Pancreas (tissue), 10 donors: ENCODE results near the gene CCT6B. TPM values are rescaled to one million over a fixed set of nuclear protein-coding genes. Genes with fewer than 3 reads are reported as not detected.
"Not testable (repeated sequence)": the region's sequence is repeated elsewhere in the genome, so short reads cannot be mapped to it uniquely, and the experiment has no call there.

Experiments
- ATAC-seq, 4 donors: fragments of 200-7000 bp; cut with Tn5 transposase; one replicate each; pipeline versions ENCODE4 v1.8.0 to v1.9.1; 2020; ENCODE audit warnings: mild to moderate bottlenecking in 4 of 4, moderate library complexity in 4 of 4
- DNase-seq, 6 donors: peaks; one replicate each; pipeline ENCODE4 v3.0.0-alpha.2; 2020
- FAIRE-seq: peaks from 2 replicates; lab custom pipeline; 2012; peaks lifted over from hg19 to GRCh38; lab: Jason Lieb, UNC
- H3K27ac ChIP-seq, 4 donors: fragments of 200-600 bp; sonication (generic); 1 replicate in 3 of 4; 2 replicates in 1 of 4; pipeline versions ENCODE4 v1.5.0 to v1.8.0; 2020
- H3K27me3 ChIP-seq, 4 donors: fragments of 200-600 bp; one replicate each; pipeline ENCODE4 v1.8.0; 2021
- H3K36me3 ChIP-seq, 3 donors: fragments of 200-600 bp; sonication (generic) in 1 of 3; one replicate each; pipeline versions ENCODE4 v1.5.0 to v1.8.0; 2020 to 2021
- H3K4me1 ChIP-seq, 3 donors: fragments of 200-600 bp; one replicate each; pipeline ENCODE4 v1.8.0; 2021
- H3K4me3 ChIP-seq, 4 donors: fragments of 200-600 bp; sonication (generic) in 2 of 4; one replicate each; pipeline versions ENCODE4 v1.5.0 to v1.8.0; 2020 to 2021
- H3K9me3 ChIP-seq, 4 donors: fragments of 200-600 bp; one replicate each; pipeline ENCODE4 v1.8.0; 2021
- WGBS, 2 donors: extraction: QIAGEN DNeasy Blood & Tissue Kit; methylation state at CpG; one replicate each; pipeline ENCODE4 v1.1.7; 2013; 5-methylcytosine and 5-hydroxymethylcytosine counted together
- intact Hi-C, 3 donors: fragments of 100-400 bp; cut with DNase I; formaldehyde crosslinking; loops; one replicate each; pipeline versions ENCODE4 v1.11.1 to v1.14.2; 2022
- polyA plus RNA-seq, 2 donors: library from polyadenylated mRNA; stranded (reverse); fragments of 200-250 nt; gene quantifications; one replicate each; pipeline ENCODE4 v1.2.3, GENCODE V29; 2013
- total RNA-seq, 6 donors: library from RNA; stranded (reverse); fragmentation: NEBNext Ultra II Directional in 4 of 6; extraction: Animal tissue kit (Norgen Biotek cat#: 25700) in 4 of 6; gene quantifications; one replicate each; pipeline versions ENCODE4 v1.2.1 to v1.2.4, GENCODE V29; 2021 to 2023
- TF ChIP-seq, protein P1 (sequence below), 4 donors: fragments of 200-600 bp; sonication (generic) in 3 of 4; IDR thresholded peaks; one replicate each; pipeline versions ENCODE4 v1.5.0 to v1.8.0; 2021; ENCODE audit warnings: antibody characterized with exemption in 4 of 4
- donor health status: healthy with polysubstance abuse.
- donor health status: DM: no; HTN: no; CAD: no; lungs with moderate emphysema.
- donor health status: DM: no; HTN: no; CAD: no.
- donor health status: control.
- donor health status: control.
- donor health status: Bipolar disorder and iron deficiency.
- donor health status: DM: yes; HTN: yes; CAD: no.
- donor health status: DM: no; HTN: no; CAD: no.
- donor health status: DM: no; HTN: no; CAD: no.
- donor health status: DM: yes; HTN: yes; CAD: no.

The CCT6B gene
- total and polyA plus RNA-seq, 8 donors: 0.68 to 4.0 (median 1.3) TPM

DNA sequence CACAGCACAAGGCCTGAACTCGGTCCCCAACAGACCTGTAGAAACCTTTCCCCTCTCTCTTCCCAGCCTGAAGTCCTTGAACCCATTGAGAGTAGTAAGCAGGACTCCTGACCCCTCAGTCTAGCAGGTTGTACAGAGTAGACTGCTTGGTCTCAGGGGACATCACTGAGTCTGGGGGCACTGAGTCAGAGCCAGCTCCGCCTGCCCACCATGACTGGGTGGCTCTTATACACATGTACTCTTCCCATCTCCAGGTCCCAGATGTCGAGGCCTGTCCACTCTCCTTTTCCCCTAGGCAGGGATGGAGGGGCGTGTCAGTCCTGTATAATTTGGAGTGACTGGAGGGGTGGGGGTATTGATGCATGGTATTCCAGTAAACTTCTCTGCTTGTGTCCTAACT is 42.5 kb upstream of the CCT6B start:
- Histone ChIP-seq H3K27me3 (no peaks in the 10 kb centered on the region), H3K4me3 (no peak overlapping the region), H3K4me1 (no peaks in the 10 kb centered on the region), H3K27ac (no peak overlapping the region), H3K9me3 (no peaks in the 10 kb centered on the region), H3K36me3 (peaks cover 0 to 16% (median 0%) of the 10 kb centered on the region in 3 donors)
- DNase-seq (no peak), FAIRE-seq (no peak), ATAC-seq (no peak)
- intact Hi-C loops: loop anchor here in 2 of 3 donors (5.0 to 10.0 kb wide), 2 partner anchors 74 to 91 kb away; no protein-coding TSS in a partner anchor
- WGBS, 2 donors: 81 to 94% methylated on average over 4 of the region's 4 CpGs
- TF ChIP-seq, protein P1, sequence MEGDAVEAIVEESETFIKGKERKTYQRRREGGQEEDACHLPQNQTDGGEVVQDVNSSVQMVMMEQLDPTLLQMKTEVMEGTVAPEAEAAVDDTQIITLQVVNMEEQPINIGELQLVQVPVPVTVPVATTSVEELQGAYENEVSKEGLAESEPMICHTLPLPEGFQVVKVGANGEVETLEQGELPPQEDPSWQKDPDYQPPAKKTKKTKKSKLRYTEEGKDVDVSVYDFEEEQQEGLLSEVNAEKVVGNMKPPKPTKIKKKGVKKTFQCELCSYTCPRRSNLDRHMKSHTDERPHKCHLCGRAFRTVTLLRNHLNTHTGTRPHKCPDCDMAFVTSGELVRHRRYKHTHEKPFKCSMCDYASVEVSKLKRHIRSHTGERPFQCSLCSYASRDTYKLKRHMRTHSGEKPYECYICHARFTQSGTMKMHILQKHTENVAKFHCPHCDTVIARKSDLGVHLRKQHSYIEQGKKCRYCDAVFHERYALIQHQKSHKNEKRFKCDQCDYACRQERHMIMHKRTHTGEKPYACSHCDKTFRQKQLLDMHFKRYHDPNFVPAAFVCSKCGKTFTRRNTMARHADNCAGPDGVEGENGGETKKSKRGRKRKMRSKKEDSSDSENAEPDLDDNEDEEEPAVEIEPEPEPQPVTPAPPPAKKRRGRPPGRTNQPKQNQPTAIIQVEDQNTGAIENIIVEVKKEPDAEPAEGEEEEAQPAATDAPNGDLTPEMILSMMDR (IDR thresholded peaks at IDR 0.05): no peak

DNA sequence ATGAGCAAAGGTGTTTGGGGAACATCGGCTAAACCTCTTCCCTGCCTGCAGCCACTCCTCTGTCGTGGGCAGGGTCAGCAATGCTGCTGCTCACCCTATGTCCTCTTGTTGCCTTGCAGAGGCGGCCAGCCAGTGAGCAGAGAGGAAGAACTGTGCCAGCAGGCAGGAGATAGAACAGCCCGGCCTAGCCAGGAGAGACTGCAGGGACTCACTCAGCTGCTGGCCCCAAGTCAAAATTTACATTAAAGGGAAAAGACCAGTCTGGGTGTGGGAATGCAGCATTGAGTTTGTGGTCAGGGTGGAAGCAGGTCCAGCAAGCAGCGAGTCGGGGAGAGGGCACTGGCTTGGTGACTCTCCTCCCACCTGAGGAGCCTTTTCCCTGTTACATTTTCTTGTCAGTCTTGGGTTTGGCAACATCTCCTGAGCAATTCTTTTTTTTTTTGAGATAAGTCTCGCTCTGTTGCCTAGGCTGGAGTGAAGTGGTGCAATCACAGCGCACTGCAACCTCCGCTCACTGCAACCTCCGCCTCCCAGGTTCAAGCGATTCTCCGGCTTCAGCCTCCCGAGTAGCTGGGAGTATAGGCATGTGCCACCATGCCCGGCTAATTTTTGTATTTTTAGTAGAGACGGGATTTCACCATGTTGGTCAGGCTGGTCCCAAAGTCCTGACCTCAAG is 41.8 kb upstream of the CCT6B start:
- ATAC-seq (no peak), FAIRE-seq (no peak), DNase-seq (no peak)
- TF ChIP-seq, protein P1 (IDR thresholded peaks at IDR 0.05): no peak
- H3K4me1 ChIP-seq: no peaks in the 10 kb centered on the region
- intact Hi-C loops: loop anchor here in 2 of 3 donors (5.0 to 10.0 kb wide), 2 partner anchors 74 to 92 kb away; no protein-coding TSS in a partner anchor
- no peak overlapping the region for H3K4me3 ChIP-seq
- H3K27ac ChIP-seq: no peak overlapping the region
- no peaks in the 10 kb centered on the region for H3K9me3 ChIP-seq
- H3K36me3 ChIP-seq: peaks cover 0 to 16% (median 0%) of the 10 kb centered on the region in 3 donors
- WGBS, 2 donors: 75 to 82% methylated on average over 15 of the region's 15 CpGs
- H3K27me3 ChIP-seq: no peaks in the 10 kb centered on the region

- ATAC-seq (no peak), FAIRE-seq (no peak), DNase-seq (no peak)
- Histone ChIP-seq H3K36me3 (peaks cover 0 to 16% (median 0%) of the 10 kb centered on the region in 3 donors), H3K27me3 (no peaks in the 10 kb centered on the region), H3K4me1 (peaks cover 0 to 3% (median 0%) of the 10 kb centered on the region in 3 donors), H3K9me3 (no peaks in the 10 kb centered on the region), H3K4me3 (no peak overlapping the region), H3K27ac (no peak overlapping the region)
- TF ChIP-seq, protein P1 (IDR thresholded peaks at IDR 0.05): no peak
- WGBS, 2 donors: 82 to 83% methylated on average over 2 of the region's 2 CpGs
- intact Hi-C loops: loop anchor here in 2 of 3 donors (5.0 to 10.0 kb wide), 2 partner anchors 76 to 93 kb away; no protein-coding TSS in a partner anchor
Observed at GRCh38 chr17:35001549-35001948, 40.3 kb upstream of the CCT6B start.

DNA sequence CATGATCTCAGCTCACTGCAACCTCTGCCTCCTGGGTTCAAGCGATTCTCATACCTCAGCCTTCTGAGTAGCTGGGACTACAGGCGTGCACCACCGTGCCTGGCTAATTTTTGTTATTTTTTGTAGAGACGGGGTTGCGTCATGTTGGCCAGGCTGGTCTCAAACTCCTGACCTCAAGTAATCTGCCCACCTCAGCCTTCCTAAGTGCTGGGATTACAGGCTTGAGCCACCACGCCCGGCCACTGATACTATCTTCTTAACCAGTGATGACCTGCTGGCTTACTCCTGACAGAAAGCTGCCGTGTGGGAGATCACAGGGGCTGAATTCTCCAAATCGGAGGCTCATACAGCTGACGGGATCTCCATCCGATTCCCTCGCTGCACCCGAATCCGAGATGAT is 39.7 kb upstream of the CCT6B start:
- not testable (repeated sequence) for H3K27ac ChIP-seq, DNase-seq, H3K9me3 ChIP-seq, H3K4me3 ChIP-seq, ATAC-seq, FAIRE-seq, H3K27me3 ChIP-seq, H3K4me1 ChIP-seq
- H3K36me3 ChIP-seq: peaks cover 0 to 20% (median 3%) of the 10 kb centered on the region in 3 donors
- intact Hi-C loops: loop anchor here in 2 of 3 donors (5.0 to 10.0 kb wide), 2 partner anchors 76 to 94 kb away; no protein-coding TSS in a partner anchor
- 89 to 91% methylated on average over 14 of the region's 14 CpGs for whole genome bisulfite sequencing, 2 donors

- no peaks in the 10 kb centered on the region for H3K27me3 ChIP-seq
- no peak for DNase-seq
- TF ChIP-seq, protein P1 (IDR thresholded peaks at IDR 0.05): no peak
- peaks cover 0 to 32% (median 6%) of the 10 kb centered on the region in 3 donors for H3K36me3 ChIP-seq
- FAIRE-seq: no peak
- H3K4me1 ChIP-seq: peaks cover 0 to 3% (median 0%) of the 10 kb centered on the region in 3 donors
- no peak overlapping the region for H3K27ac ChIP-seq
- H3K9me3 ChIP-seq: no peaks in the 10 kb centered on the region
- H3K4me3 ChIP-seq: no peak overlapping the region
- intact Hi-C loops: loop anchor here in 1 of 3 donors (10.0 kb wide), 1 partner anchor 125 kb away; the partner anchor contains the start of gene FNDC8
- ATAC-seq: no peak
- WGBS, 2 donors: 90 to 97% methylated on average over 2 of the region's 2 CpGs
Observed at GRCh38 chr17:34999456-34999855, 38.2 kb upstream of the CCT6B start.
